ENCODE data around the gene SLF2.

- TF ChIP-seq CTCF (conservative IDR thresholded peaks at IDR 0.05; ENCODE audit: low read length), result no peak
- no peak for TF ChIP-seq EZH2phosphoT487 (IDR thresholded peaks at IDR 0.05; ENCODE audit: borderline replicate concordance, low read depth, low read length)
Measured at GRCh38 chr10:101013365-101013825, 100.6 kb downstream of the SLF2 start.
